ENCODE results near the gene CHRM4.
A peak's percentile ranks its signal among the peaks of the same experiment; 100 is the strongest.

The CHRM4 gene

GRCh38 chr11:46367244-46367915 is 24.2 kb downstream of the CHRM4 start:
- no peak for DNase-seq (ENCODE audit: low spot score)

DNA sequence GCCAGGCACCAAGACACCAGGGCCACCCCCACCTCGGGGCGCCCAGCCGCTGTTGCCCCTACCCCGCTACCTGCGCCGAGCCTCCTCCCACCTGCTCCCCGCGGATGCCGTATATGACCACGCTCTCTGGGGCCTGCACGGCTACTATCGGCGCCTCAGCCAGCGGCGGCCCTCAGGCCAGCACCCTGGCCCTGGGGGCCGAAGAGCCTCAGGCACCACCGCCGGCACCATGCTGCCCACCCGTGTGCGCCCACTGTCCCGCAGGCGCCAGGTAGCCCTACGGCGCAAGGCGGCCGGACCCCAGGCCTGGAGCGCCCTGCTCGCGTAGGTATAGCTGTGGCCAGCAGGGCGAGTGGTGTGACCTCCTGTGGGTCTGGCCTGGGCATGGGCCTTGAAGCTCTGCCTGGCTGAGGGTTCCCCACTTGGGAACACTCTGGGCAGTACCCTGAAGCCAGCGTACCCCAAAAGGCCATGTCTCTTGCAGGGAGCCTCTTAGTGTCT is 24.9 kb downstream of the CHRM4 start:
- no peak for DNase-seq (ENCODE audit: low spot score)

GRCh38 chr11:46366260-46366659 is 25.3 kb downstream of the CHRM4 start:
- DNase-seq (ENCODE audit: low spot score) = no peak

DNA sequence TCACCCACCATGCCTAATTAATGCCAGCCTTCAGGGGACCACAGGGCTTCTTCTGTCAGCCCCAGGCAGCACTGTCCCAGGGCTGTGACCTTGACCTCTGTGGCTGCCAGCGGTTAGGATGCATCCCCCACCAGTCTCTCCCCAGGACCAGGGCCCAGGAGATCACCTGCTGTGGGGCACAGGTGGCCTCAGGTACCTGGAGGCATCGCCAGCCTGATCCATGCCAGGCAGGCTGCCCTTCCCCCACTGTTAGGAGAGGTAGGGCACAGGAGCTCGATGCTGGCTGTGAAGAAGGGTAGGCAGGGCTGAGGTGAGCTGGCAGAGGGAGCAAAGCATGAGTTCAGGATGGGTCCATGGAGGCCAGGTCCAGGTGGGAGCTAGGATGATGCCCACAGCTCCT is 26.8 kb downstream of the CHRM4 start:
- no peak for DNase-seq (ENCODE audit: low spot score)

DNA sequence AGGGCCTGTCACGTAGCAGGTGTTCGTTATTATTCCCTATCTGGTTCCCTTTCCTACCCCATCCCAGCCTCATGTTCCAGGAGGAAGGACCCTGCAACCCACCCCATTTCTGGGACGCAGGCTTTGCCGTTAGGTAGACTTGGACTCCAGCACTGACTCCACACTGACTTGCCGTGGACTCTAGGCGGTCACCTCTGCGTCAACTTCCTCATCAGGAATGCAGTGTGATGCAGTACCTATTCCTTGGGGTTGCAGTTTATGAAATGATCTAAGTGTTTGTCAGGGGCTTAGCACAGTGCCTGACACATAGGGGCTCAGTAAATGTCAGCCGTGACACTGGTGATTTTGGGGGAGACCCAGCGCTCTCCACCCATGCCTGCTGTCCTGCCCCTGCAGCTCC is 27.5 kb downstream of the CHRM4 start:
- DNase-seq (ENCODE audit: low spot score) = no peak

DNA sequence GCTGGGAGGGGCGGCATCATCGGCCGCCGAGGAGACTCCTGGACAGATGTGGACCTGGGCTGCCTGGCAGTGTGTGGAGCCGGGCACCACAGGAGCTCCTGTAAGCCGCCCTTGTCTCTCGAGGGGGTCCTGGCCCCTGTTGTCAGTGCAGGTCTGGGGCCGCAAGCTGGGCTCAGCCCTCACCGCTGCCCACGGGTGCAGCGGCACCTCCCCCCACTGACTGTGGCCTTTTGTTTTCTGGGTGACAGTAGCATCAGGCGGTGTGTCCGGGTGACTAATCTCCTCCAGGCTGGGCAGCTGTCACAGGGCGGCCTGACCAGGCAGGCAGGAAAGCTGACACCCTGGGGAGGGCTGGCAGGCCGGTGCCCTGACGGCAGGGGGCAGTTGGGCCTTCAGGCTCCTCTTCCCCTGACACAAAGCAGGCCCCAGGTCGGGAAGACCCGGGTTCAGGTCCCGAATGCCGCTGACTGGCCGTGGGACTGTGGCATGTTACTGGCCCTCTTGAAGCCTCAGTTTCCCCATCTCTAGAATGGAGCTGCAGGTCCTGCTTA is 28.0 kb downstream of the CHRM4 start:
- DNase-seq (ENCODE audit: low spot score) = peak; percentile 85

- no peak for DNase-seq (ENCODE audit: low spot score)
These were observed 28.6 kb downstream of the CHRM4 start for GRCh38 chr11:46363031-46363407.

GRCh38 chr11:46362156-46363030 is 29.2 kb downstream of the CHRM4 start:
- no peak for DNase-seq (ENCODE audit: low spot score)

GRCh38 chr11:46361283-46362155 is 30.1 kb downstream of the CHRM4 start:
- peak; percentile 74 for DNase-seq (ENCODE audit: low spot score)

DNA sequence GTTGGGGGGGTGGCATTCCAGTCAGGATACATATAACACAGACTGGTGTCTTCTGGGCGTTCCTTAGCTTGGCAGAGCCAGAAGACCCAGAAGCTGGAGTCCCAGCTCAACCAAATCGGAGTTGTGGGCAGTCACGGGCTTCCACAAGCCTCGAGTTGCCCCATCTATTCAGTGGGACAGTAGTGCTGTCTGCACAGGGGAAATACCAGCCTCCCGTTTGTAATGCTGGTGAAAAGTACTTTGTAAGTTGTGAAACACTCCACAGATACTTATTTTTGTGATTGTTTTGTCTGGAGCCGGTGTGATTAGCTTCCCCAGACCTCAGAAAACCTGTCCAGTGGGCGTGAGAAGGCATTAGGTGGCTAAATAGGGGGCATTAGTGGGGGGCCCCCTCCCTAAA is 30.7 kb downstream of the CHRM4 start:
- DNase-seq (ENCODE audit: low spot score) = no peak

DNA sequence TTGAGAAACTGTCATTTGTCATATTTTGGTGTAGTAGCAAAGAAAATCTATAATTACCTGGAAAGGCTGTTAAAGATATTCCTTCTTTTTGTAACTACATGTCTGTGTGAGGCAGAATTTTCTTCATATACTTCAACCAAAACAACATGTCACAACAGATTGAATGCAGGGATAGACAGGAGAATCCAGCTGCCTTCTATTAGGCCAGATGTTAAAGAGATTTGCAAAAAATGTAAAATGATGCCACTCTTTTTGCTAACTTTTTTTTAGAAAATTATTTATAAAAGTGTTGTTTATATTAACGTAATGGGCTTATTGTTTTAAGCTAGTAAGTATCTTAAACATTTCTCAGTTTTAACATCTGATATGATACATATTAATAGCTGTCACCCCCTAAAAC is 31.6 kb downstream of the CHRM4 start:
- no peak for DNase-seq (ENCODE audit: low spot score)

DNA sequence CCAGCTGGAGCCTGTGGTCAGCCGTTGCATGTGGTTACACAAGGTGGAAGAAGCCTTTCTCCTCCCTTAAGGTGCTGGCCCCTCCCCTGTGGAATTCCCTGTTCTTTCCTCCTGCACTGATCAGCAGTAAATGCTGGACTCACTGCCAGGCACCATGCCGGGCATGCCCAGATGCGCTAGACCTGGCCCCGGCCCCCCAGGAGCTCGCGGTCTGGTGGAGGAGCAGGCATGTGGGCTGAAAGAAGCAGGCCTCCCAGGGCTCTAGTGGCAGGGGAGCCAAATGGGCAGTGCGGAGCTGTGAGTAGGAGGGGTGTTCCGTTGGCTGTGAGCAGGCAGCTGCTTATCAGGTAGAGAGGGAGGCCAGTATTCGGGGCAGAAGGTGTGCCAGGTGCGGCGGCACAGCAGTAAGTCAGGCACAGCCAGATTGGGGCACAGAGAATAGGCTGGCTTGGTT is 34.1 kb downstream of the CHRM4 start:
- no peak for DNase-seq (ENCODE audit: low spot score)

- no peak for DNase-seq (ENCODE audit: low spot score)
These were observed 34.6 kb downstream of the CHRM4 start for GRCh38 chr11:46356924-46357482.

DNA sequence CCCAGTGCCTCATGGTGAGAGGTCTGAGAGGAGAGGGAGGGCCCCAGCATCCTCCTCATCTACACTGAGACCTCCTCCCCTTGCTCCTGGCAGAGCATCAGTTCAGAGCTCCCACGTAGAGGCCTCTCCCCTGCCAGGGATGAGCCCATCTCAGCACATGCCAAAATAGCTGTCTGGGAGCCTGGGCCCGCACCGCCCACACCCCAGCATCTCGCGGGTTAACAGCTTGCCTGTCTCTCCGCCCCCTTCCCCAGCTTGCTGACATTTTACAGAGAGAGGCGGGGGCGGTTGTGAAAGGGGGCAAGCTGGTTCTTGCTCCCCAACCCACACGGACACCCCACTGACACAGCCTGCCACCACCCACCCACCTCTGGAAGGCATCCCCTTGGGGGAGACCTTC is 37.9 kb downstream of the CHRM4 start:
- no peak for DNase-seq (ENCODE audit: low spot score)

DNA sequence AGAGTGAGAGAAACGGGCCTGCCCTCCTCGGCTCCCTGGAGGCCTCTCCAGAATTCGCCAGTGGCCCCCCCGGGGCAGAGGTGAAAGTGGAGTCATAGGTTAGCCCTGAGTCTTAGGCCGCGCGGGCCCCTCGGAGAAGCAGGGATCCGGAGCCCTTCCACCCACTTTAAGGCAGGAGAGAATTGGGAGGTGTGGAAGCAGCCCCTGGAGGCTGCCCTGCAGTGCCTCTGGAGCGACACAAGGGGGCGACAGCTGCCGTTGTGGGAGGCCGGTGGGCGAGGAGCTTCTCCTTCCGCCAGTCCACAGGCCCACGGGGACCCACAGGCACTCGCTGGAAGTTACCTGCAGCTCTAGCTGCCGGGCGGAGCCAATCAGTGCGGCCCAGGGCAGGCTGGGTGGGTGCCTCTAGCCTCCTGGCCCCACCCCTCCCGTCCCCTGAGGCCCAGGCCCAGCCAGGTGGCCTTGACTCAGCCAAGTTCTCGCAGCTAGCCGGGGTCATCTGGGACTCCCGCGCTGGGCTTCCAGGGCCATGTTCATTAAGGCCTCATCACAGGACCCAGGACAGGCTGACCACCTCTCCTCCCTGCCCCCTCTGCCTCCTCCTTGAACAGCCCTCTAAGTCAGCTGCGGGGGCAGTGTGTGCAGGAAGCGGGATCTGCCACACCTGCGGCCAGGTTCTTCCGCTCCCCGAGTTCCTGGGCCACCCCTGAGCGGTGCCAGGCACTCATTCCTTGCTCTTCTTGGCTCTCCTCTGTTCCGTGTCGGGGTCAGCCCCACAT is 39.3 kb downstream of the CHRM4 start:
- no peak for DNase-seq (ENCODE audit: low spot score)

- DNase-seq (ENCODE audit: low spot score) = no peak
These were observed 40.0 kb downstream of the CHRM4 start for GRCh38 chr11:46351606-46352005.

- no peak for DNase-seq (ENCODE audit: low spot score)
These were observed 40.4 kb downstream of the CHRM4 start for GRCh38 chr11:46351148-46351547.

DNA sequence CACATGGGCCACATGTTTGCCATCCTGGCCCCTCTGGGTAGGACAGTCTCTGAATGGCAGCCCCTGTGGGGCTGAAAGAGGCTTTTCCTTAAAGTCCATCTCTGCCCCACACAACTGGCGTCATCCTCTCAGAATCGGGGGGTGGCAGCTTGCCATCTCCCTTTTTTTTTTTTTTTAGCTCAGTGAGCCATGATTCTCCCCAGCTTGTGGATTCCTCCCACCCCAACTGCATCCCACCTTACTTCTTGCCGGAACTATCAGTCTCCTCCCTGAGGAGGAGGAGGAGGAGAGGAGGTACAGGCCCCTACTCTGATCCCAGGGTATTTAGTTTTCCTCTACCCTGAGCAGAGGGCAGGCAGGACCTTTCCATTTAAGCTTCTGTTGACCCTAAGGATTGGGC is 40.9 kb downstream of the CHRM4 start:
- DNase-seq (ENCODE audit: low spot score) = no peak

DNA sequence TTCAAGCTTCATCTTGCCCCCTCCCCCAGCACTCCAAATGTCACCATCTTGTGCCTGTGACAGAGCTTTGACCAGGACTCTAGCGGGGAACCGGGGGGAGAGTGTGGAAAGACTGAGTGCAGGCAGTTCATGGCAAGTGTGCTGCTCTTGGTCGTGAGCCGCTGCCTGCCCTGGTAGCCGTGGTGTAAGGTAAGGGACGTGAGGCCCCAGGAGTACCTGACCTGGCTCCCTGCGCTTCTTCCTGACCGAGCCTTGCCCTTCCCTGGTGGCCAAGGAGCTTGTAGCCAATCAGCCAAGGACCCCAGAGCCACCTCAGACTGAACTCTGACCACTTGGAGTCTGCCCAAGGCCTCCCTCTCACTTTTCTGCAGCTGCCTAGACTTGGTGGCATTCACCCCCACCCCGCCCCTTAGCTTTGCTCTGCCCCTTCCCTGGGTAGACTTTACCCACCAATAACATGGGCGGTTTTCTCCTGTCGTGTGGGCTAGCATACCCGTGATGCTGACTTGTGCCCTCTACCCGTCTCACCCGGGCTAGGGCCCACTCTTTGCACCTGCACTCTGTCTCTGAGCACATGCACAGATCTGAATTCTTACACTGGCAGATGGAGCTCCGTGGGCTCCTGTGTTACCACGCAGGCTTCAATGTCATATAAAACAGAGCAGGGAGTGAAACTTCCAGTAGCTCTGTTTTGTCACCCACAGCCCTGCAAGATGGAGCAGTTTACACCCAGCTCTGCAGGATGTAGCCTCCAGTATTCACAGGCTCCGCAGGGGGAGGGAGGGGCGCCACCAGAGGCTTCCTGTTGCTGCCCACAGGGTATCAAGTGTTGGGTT is 42.8 kb downstream of the CHRM4 start:
- DNase-seq (ENCODE audit: low spot score) = peak; percentile 77

All from putamen (tissue), 1 donor.